NCI-H2227 treated with DMSO at 0.1 percent for 48 hours (cell line): ENCODE results near the gene AQP9.
"Not testable (repeated sequence)": the region's sequence is repeated elsewhere in the genome, so short reads cannot be mapped to it uniquely, and the experiment has no call there.

ENCODE experiments used
- DNase-seq: peaks from one replicate; lab custom pipeline; 2025; lab: John Stamatoyannopoulos, UW

The AQP9 gene, protein sequence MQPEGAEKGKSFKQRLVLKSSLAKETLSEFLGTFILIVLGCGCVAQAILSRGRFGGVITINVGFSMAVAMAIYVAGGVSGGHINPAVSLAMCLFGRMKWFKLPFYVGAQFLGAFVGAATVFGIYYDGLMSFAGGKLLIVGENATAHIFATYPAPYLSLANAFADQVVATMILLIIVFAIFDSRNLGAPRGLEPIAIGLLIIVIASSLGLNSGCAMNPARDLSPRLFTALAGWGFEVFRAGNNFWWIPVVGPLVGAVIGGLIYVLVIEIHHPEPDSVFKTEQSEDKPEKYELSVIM

DNA sequence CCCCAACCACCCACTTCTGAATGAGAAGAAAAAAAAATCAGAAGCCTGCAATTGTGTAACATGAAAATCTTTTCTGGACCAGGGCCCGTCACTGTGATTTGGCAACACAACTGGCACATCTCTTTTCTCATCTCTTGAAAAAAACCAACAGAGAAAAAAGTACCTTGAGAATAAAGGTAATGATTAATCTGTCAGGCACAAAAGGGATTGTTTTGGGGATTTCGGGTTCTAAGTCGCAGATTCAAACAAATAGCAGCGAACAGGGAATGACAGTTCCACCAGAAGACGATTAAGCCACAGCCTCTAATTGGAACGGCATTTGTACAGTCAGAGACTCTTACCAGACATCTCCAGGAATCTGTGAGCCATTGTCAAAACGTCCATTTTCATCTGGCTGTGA is at the start of gene AQP9:
AQP9 (plus strand) TSS at position 276 of the 400 bp plus-strand sequence. CDS start 185 bp downstream, outside the sequence.
- DNase-seq = no peak

DNA sequence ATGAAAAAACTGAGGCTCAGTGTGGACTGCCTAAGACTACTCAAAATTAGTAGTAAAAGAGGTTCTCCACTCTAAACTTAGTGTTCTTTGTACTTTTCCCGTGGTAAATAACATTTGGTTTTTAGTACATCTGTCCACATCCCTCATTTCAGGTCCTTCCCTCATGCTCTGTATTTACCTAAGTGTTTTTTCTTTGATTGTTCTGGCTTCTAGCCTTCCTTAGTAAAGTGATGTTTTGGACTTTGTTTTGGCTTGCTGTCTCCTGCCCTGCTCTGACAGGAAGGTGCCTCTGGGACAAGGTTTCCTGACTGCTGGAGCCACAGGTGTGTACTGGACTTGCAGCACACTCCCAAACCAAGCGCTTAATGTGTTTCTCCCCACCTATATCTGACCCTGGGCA is 42.8 kb upstream of the AQP9 start:
- DNase-seq = no peak

DNA sequence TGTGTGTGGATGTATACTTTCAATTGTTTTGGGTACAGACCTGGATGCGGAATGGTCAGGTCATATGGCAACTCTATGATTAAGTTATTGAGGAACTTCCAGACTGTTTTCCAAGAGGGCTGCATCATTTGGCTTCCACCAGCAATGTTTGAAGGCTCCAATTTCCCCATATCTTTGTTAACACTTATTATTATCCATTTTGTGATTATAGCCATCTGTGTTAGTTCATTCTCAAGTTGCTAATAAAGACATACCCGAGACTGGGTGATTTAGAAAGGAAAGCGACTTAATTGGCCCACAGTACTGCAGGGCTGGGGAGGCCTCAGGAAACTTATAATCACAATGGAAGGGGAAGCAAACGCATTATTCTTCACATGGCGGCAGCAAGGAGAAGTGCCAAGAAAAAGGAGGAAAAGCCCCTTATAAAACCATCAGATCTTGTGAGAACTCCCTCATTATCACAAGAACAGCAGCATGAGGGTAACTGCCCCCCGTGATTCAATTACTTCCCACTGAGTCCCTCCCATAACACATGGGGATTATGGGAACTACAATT is 41.6 kb upstream of the AQP9 start:
- no peak for DNase-seq

DNA sequence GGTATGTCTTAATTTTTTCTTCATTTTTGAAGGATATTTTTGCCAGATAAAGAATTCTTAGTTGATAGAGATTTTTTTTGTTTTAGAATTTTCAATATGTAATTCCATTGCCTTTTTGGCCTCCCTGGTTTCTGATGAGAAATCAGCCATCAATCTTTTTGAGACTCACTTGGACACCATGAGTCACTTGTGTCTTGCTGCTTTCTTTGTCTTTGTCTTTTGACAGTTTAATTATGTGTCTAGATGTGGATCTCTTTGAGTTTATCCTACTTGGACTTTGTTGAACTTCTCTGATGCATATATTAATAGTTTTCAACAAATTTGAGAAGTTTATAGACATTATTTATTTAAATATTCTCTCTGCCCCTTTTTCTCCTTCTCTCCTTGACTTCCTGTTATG is 34.7 kb upstream of the AQP9 start:
- no peak for DNase-seq

DNA sequence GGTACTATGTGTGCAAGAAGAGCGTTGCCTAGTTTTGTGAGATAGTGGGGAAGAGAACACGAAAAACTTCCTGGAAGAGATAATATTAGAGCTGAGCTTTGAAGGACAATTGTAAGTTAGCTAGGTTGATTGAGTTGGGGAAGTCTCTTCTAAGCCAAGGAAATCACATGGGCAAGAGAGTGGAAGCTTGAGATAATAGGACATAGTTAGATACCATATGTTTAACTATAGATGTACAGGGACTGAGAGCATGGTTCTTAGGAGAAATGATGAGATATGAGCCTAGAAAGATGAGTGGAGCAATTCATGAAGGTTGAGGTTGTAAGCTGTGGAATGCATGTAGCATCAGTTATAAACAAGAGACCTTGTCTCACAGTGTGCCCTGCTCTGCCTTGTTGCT is 30.1 kb upstream of the AQP9 start:
- no peak for DNase-seq

DNA sequence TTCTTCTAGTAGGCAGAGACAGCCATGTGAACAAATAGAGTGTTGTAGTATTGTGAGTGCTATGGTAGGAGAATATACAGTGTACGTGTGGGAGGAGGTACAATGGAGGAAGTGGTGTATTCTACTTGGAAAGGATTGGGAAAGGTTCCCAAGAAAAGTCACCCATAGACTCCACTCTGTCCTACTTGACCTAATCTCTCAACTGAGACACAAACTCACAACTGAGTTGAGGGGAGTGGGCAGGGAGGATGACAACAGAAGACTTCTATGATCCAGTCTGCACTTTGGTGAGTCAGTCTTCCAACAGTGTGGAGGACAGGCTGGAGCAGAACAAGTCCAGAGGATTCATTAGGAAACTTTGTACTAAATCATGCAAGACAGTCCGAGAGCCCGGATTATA is 28.8 kb upstream of the AQP9 start:
- no peak for DNase-seq

DNA sequence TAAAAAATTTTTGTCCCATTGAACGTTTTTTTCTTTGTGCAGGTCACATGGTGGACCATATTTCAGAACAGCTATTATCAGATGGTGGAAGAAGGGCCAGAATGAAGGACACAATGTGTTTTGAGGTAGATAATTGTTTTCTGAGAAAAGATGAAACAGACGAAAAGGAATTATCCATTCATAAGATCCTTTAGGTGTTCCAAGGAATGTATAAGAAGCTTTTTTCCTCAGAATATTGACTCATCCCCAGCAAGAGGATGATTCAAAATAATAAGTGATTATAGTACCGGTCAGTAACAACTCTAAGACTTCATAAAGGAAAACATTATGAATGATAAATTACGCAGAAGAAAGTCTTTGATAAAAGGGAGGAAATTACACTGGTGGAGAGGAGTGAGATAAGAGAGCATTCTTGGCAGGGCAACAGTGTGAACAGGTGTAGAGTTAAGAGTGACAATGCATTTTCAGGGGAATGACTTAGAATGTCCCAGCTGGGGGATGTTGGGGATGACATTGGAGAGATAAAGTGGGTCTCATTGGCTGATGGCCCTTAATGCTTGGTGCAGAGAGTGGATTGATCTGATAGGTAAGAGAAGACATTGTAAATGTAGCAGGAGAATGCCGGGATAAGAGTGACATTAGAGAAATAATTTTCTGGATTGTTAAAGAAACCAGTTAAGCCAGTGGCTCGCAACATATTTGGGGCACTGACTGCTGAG is 27.0 kb upstream of the AQP9 start:
- DNase-seq = no peak

DNA sequence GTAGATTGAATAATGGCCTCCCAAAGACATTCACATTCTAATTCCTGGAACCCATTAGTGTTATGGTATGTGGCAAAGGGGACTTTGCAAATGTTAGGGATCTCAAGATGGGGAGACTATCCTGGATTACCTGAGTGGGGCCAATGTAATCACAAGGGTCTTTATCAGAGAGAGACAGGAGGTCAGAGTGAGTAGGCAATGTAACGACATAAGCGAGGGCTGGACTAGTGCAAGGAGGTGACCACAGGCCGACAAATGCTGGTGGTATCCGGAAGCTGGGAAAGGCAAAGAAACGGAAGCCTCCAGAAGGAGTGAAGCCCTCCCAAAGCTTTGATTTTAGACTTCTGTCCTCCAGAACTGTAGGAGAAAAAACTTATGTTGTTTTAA is 26.5 kb upstream of the AQP9 start:
- DNase-seq = no peak

DNA sequence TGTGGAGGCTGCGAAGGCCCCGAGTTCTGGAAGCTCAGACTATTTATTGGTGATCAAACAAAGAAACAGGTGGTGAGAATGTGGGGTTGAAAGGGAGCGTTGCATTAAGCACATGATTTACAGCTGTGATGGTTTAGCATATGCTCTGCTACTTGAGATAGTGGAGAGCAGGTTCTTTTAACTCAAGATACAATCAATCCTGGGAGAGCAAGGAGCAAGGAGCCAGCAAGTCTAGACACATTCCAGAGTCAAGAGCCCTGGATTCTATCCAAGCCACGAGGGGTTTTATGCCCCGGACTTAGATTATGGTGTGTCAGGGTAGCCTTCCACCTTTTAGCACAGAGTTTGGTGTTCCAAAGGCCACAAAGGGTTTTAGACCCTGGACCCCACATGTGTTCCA is 24.8 kb upstream of the AQP9 start:
- DNase-seq = not testable (repeated sequence)

DNA sequence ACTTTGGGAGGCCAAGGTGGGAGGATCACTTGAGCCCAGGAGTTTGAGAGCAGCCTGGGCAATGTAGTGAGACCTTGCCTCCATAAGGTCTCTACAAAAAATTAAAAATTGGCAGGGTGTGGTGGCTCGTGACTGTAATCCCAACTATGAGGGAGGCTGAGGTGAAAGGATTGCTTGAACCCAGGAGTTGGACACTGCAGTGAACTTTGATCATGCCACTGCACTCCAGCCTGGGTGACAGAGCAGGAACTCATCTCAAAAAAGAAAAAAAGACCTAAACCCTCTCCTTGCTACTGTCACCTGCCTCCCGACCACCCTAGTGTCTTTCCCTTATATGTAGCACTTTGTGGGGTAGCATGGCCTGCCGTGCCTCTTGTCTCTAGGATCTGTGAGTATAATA is 23.8 kb upstream of the AQP9 start:
- no peak for DNase-seq

DNA sequence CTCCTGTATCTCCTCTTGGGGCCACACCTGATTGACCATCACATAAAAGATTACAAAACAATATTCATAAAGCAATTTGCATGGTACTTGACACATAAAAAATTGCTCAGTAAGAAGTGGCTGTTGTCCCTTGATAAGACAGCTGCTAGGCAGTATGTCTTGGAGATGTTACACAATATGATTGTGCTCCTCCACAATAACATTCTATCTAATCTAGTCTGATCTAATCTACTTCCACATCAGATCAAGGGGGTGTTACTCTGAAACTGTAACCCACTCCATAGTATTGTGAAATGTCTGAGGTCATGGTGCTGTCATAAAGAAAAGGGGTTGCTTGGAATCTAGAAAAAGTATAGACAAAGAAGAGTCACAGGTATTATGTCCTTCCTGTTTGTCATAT is 23.4 kb upstream of the AQP9 start:
- no peak for DNase-seq

DNA sequence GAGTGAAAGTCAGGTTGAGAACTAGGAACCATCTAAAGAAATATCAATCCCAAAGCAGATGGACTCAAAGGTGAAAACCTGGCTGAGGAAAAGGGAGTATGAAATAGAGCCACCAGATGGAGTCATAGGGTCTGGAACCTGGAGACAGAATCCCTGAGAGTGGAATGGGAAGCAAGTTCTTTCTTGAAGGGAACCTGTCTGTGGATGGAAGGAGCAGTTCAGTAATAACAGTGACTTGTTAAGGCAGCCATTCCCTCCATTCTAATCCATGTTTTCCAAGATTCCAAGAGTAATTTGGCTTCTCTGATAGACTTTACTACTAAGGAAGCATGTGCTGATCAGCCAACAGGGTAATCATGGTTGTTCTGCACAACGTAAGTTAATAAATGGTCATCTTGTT is 22.5 kb upstream of the AQP9 start:
- no peak for DNase-seq

DNA sequence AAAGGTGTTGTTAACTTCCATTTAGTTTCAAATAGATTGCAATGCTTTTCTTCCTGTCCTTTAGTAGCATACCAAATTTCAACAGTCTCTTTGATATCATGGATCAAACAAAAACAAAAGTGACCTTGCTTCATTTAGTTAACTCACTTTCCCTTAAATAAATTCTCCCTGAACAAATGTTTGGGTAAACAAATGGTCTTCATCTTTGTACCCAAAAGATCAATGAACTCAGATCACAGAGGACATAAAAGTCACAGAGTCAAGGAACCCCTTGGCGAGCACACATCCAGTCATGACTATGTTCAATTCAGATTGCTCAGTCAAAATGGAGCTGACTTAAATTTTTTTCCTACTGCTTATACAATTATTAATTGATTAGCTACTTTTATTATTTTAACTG is 20.6 kb upstream of the AQP9 start:
- no peak for DNase-seq

DNA sequence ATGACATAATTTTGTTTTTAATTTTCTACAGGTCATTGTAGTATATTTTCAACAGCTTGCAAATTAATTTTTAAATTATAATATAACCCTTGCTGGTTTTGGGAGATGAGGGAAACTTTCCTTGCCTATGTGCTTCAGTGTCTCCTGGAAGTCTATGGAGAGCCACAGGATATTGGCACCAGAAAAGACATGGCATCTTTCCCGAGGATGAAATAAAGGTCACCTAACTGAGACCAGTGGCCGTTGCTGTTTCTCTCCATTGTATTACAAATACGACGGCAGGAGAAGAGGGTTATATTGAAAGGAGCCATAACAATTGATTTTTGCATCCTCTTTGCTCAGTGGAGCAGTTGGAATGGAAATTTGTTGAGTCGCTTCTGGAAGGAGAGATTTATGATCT is 19.9 kb upstream of the AQP9 start:
- DNase-seq = no peak

DNA sequence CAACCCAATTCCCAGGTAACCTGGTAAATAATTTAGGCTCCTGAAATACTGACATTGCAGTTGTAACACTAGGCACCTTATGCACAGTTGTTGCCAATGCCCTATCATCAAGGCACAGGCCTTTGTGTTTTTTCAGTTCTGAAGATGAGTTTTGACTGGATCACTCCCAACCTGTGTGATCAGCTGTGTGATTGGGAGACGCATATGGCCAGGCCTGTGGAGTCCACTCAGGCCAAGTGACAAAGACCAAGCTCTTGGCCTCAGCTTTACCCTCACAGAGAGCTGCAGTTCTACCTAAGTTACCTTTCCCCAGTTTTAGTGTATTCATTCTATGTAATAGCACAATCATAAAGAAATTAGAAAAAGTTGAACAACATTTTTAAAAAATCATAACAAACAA is 19.2 kb upstream of the AQP9 start:
- no peak for DNase-seq

DNA sequence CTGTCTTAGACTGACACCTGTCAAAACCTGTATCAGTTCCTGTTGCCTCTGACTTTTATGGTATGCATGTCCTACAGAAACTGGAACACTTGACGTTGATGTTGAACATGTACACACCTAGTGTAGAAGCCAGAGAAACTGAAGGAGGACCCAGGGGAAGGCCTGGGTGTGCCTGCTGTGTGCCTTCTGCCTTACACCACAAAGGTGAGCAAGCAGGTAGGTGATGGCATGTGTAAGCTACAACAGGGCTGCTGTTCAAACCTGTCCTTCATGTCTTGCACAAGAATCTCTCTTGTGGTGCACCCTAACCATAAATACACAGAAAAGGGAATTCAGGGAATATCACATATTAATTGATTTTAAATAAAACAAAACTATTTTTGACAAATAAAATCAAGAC is 13.6 kb upstream of the AQP9 start:
- DNase-seq = no peak

DNA sequence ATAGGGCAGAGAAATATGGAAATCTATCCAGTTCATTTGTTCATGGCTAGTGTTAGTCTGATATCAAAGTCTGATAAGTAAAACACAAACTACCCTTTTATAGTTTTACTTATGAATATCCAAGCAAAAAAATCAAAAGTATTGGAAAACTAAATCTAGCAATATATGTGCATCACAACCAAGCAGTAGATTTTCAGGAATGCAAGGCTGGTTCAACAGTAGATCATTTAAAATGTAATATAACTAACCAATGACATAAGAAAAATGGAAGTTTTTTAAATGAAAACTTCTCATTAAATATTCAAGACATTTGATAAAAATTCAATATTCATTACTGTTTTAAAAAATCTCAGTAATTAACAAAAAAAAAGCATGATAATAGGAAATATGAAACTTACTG is 12.8 kb upstream of the AQP9 start:
- DNase-seq = no peak

DNA sequence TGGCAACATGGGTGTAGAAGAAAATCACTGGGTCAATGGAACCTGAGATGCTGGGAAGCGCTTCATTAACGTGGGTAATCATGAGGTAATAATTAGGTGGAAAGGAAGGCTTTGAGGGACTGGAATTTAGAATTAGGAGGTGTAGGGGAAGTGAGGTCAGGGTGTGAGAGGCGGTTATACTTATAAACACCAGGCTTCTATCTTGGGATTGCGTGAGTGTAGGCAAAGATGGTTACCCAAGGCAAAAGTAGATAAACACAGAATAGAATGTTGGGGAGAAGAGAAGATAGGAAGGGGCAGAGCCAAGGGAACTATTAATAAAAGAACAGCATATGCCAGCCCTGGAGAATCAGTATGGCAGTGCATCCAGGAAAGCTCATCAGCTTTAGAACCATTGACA is 3.3 kb upstream of the AQP9 start:
- DNase-seq = no peak

DNA sequence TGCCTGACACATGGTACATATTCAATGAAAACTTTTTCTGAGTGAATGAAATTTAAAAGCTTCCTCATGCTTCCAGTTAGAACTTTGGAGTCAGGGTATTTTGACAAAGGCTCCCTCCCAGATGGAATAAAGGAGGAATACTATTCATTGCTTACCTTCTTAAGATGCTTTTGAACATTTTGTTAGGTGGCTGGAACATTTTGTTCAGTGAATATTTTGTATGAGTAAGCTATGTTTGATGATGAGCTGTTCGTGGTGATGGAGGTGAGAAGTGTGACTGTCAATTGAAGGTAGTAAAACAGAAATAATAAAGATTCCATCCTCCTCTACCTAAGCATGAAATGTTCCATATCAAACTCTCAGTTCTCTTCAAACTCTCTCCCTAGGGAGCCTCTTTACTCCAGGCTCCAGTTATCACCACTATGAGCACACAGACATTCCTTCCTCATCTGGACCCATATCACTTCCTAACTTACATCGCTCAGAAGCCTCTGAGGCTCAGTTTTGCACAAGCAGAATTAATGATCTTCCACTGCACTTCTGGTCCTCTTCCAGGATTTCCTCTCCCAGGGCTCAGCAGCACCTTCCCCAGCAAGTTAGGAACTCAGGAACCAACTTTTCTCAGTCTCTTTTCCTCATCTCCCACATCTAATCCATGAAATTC is 2.5 kb upstream of the AQP9 start:
- no peak for DNase-seq

DNA sequence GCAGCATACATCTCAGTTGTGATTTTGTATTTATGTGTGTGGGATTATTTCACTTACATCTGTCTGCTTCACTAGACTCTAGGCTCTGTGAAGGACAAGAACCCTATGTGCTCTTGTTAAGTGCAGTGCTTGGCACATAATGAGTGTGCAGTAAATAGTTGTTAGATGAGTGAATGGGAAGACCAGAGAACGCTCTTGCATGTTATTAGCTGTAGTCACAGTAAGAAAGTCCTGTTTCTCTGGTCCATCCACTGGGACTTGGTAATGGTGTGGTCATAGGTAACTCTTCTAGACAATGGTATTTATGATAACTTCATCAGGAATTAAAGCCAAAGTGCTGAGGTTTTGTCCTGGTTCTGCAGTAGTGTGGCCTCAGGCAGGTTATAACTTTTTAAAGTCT is 1.4 kb upstream of the AQP9 start:
- DNase-seq = no peak

DNA sequence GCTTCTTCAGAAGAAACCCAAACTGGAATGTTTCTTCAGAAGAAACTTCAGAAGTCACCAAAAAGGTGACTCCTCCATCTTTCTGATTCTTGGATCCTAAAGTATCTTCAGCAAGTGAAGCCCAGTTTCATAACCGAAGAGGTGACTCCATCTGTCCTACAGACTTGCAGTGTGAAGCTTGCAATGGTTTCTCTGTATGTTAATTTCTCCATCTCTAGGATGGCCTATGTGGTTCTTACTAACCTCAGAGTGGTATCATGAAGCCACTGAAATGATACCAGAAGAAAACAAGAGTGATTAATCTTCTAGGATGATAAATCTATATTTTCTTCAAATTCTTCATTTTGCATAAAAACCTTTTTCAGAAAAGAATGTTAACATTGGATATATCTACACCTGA is 495 bp upstream of the AQP9 start:
- no peak for DNase-seq

DNA sequence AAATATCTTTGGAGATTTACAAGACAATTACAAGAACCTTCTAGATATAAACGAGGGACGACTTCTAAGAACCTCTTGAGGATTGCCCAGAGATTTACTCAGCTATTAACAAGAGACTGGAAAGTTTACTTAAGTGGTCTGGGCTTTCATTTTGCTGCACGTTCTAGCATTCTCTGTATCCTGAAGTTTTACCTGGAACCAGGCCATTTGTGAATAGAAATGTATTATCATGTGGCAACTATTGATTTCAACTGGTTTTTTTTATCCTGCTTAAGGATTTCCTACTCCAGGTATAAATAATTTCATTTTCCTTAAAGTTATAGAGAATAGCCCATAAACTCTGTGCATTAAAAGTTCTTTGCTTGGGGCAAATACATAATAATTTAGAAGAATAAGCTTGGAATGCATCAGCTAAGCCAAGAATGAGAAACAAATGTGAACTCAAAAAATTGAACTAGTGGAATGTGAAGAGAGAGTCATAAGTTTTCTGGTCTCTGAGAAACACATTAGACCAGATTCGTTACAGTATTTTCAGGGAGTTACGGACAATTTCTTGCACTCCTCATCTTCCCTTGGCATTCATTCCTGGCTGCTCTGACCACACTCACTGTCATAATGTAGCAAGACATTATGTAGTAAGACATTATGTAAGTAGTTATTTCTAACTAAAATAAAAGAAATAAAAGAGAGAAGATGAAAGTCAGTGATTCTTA is 1.3 kb downstream of the AQP9 start:
- no peak for DNase-seq
